Measurements from ENCODE around the gene ZNF626. TPM values are rescaled to one million over a fixed set of nuclear protein-coding genes. Genes with fewer than 3 reads are reported as not detected.
A peak's percentile ranks its signal among the peaks of the same experiment; 100 is the strongest.

ZNF626 gene
- total RNA-seq (2021; ENCODE audit: unreplicated experiment) (12.7 TPM), Bru-seq, nascent RNA (percentile 75 among the genes with signal in this experiment), BruChase-seq, experiment 1, labeled RNA remaining after a 2-hour chase (percentile 92 among the genes with signal in this experiment), BruChase-seq, experiment 2, labeled RNA remaining after a 6-hour chase (percentile 83 among the genes with signal in this experiment)
- 1.6 TPM for polyA plus RNA-seq (2012; ENCODE audit: insufficient read length)
- long read RNA-seq, transcript ZNF626-201 (4 exons, 1,123 nt), result major isoform, 14 of 30 reads
- long read RNA-seq, partial matches to known transcripts, result 0 of 30 reads
- long read RNA-seq, other reads (novel, unspliced or antisense), result 16 of 30 reads

GRCh38 chr19:20661150-20661819, at the start of gene ZNF626:
Gene ZNF626, minus strand, starts transcription at chr19:20661571. Its CDS starts 125 bp downstream, at chr19:20661446.
- ChIA-PET POLR2A (no interaction called here), CTCF (no interaction called here)
- peaks cover 7% of the 10 kb centered on the region; the same call in 1 of the 2 replicates for H3K9me3 ChIP-seq (ENCODE audit: control insufficient read depth, insufficient read depth, low read depth, low read length)
- DNase-seq (ENCODE audit: low read depth, low spot score), result peak; percentile 84
- H3K4me1 ChIP-seq (ENCODE audit: control insufficient read depth, insufficient read depth, low read length), result no peaks in the 10 kb centered on the region
- H3K27ac ChIP-seq (ENCODE audit: low read length), result peak within 1 kb of the TSS; percentile 79
- no peaks in the 10 kb centered on the region for H3K36me3 ChIP-seq (ENCODE audit: control insufficient read depth, insufficient read depth, low read length)
- peak; percentile 81 for TF ChIP-seq POLR2AphosphoS5 (IDR thresholded peaks at IDR 0.05; ENCODE audit: low read depth, low read length)
- no peak for TF ChIP-seq TCF7L2 (IDR thresholded peaks at IDR 0.05; ENCODE audit: low read depth, low read length)
- BruUV-seq (replicated peaks), result no TSS peak
- H3K27me3 ChIP-seq (ENCODE audit: control insufficient read depth, insufficient read depth, low read length), result no peaks in the 10 kb centered on the region
- intact Hi-C loops (cut with micrococcal nuclease; ENCODE audit: unreplicated experiment), result no loop called here
- ATAC-seq, result peak; percentile 99
- in situ Hi-C loops (cut with HindIII; ENCODE audit: low pct_unique_long_range_greater_than_20kb, low sequenced_read_pairs), result no loop called here
- H3K4me3 ChIP-seq (ENCODE audit: low read depth in 2 of 2, low read length in 2 of 2), result peak within 1 kb of the TSS; percentile 69 to 85

- BruUV-seq (replicated peaks), result no TSS peak
- Histone ChIP-seq H3K27me3 (ENCODE audit: control insufficient read depth, insufficient read depth, low read length) (no peaks in the 10 kb centered on the region), H3K27ac (ENCODE audit: low read length) (no peak overlapping the region), H3K9me3 (ENCODE audit: control insufficient read depth, insufficient read depth, low read depth, low read length) (no peaks in the 10 kb centered on the region), H3K4me1 (ENCODE audit: control insufficient read depth, insufficient read depth, low read length) (no peaks in the 10 kb centered on the region), H3K36me3 (ENCODE audit: control insufficient read depth, insufficient read depth, low read length) (no peaks in the 10 kb centered on the region), H3K4me3 (ENCODE audit: low read depth in 2 of 2, low read length in 2 of 2) (no peak overlapping the region)
- ChIA-PET POLR2A (no interaction called here), CTCF (no interaction called here)
- in situ Hi-C loops (cut with HindIII; ENCODE audit: low pct_unique_long_range_greater_than_20kb, low sequenced_read_pairs) (no loop called here), intact Hi-C loops (cut with micrococcal nuclease; ENCODE audit: unreplicated experiment) (no loop called here)
- DNase-seq (ENCODE audit: low read depth, low spot score), result no peak
- ATAC-seq, result no peak
- TF ChIP-seq POLR2AphosphoS5 (IDR thresholded peaks at IDR 0.05; ENCODE audit: low read depth, low read length), result no peak
- no peak for TF ChIP-seq REST (IDR thresholded peaks at IDR 0.05; ENCODE audit: insufficient read depth in 1 of 2, low read depth in 2 of 2, low read length in 1 of 2)
- no peak for TF ChIP-seq SIN3A (IDR thresholded peaks at IDR 0.05; ENCODE audit: borderline replicate concordance, insufficient read depth, low read depth, low read length)
- no peak for TF ChIP-seq CTCF (IDR thresholded peaks at IDR 0.05)
- TF ChIP-seq TCF7L2 (IDR thresholded peaks at IDR 0.05; ENCODE audit: low read depth, low read length), result no peak
Observed at GRCh38 chr19:20669263-20669662, 7.9 kb upstream of the ZNF626 start.

- ATAC-seq, result no peak
- Histone ChIP-seq H3K4me3 (ENCODE audit: low read depth in 2 of 2, low read length in 2 of 2) (no peak overlapping the region), H3K27ac (ENCODE audit: low read length) (no peak overlapping the region), H3K36me3 (ENCODE audit: control insufficient read depth, insufficient read depth, low read length) (no peaks in the 10 kb centered on the region), H3K27me3 (ENCODE audit: control insufficient read depth, insufficient read depth, low read length) (no peaks in the 10 kb centered on the region), H3K9me3 (ENCODE audit: control insufficient read depth, insufficient read depth, low read depth, low read length) (no peaks in the 10 kb centered on the region), H3K4me1 (ENCODE audit: control insufficient read depth, insufficient read depth, low read length) (no peaks in the 10 kb centered on the region)
- no peak for DNase-seq (ENCODE audit: low read depth, low spot score)
- in situ Hi-C loops (cut with HindIII; ENCODE audit: low pct_unique_long_range_greater_than_20kb, low sequenced_read_pairs) (no loop called here), intact Hi-C loops (cut with micrococcal nuclease; ENCODE audit: unreplicated experiment) (no loop called here)
- no TSS peak for BruUV-seq (replicated peaks)
- TF ChIP-seq POLR2AphosphoS5 (IDR thresholded peaks at IDR 0.05; ENCODE audit: low read depth, low read length), result no peak
- no peak for TF ChIP-seq CTCF (IDR thresholded peaks at IDR 0.05)
- TF ChIP-seq TCF7L2 (IDR thresholded peaks at IDR 0.05; ENCODE audit: low read depth, low read length), result no peak
- TF ChIP-seq SIN3A (IDR thresholded peaks at IDR 0.05; ENCODE audit: borderline replicate concordance, insufficient read depth, low read depth, low read length), result no peak
- TF ChIP-seq REST (IDR thresholded peaks at IDR 0.05; ENCODE audit: insufficient read depth in 1 of 2, low read depth in 2 of 2, low read length in 1 of 2), result no peak
- ChIA-PET CTCF (no interaction called here), POLR2A (no interaction called here)
Observed at GRCh38 chr19:20667281-20667680, 5.9 kb upstream of the ZNF626 start.

Data from Panc1 (cell line).